HG03060 (cell line): ENCODE measurements around the gene SLC2A6.

ENCODE experiments used
- ATAC-seq: cut with Tn5 transposase; IDR thresholded peaks from one replicate; pipeline ENCODE4 v1.9.1; 2021; ENCODE audit warnings: low read depth, moderate number of reproducible peaks; ENCODE audit not compliant: unreplicated experiment

Gene SLC2A6, protein sequence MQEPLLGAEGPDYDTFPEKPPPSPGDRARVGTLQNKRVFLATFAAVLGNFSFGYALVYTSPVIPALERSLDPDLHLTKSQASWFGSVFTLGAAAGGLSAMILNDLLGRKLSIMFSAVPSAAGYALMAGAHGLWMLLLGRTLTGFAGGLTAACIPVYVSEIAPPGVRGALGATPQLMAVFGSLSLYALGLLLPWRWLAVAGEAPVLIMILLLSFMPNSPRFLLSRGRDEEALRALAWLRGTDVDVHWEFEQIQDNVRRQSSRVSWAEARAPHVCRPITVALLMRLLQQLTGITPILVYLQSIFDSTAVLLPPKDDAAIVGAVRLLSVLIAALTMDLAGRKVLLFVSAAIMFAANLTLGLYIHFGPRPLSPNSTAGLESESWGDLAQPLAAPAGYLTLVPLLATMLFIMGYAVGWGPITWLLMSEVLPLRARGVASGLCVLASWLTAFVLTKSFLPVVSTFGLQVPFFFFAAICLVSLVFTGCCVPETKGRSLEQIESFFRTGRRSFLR

DNA sequence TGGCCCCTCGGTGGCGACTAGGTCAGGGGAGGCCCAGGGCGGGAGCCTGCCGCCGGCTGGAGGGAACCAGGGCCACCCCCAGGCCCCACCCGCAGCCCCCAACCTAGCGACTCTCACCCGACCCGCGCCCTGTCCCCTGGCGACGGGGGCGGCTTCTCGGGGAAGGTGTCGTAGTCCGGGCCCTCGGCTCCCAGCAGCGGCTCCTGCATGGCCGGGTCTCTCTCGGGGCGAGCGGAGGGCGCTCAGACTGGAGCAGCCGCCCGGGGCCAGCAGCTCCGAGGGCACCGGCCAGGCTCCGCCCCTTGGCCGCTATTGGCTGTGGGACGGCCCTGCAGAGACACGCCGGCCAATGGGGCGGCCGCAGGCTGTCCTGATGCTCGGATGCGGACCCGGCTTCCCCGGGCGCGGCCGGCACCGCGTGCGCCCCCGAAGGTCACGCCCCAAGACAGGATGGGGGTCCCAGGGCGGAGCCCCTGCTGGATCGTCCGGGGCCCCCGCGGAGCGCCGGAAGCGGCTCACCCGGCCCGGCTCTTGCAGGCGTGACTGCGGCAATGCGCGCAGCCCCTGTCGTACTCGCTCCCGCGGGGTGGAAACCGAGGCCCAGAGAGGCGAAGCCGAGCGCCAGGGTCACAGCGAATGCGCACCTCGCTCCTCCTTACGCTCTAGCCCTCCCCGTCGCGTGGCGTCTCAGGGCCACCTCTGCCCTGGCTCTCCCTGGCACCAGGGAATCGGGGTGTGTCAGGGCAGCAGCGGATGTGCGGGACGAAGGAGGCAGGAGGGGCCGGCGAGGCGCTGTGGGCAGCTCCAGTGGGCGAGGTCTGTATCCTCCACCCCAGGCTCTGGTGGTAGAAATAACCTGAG, at the start of gene SLC2A6:
SLC2A6 (minus strand) TSS at position 249 of the 861 bp plus-strand sequence; CDS start at position 209, 40 bp downstream.
- ATAC-seq: peak; percentile 48

DNA sequence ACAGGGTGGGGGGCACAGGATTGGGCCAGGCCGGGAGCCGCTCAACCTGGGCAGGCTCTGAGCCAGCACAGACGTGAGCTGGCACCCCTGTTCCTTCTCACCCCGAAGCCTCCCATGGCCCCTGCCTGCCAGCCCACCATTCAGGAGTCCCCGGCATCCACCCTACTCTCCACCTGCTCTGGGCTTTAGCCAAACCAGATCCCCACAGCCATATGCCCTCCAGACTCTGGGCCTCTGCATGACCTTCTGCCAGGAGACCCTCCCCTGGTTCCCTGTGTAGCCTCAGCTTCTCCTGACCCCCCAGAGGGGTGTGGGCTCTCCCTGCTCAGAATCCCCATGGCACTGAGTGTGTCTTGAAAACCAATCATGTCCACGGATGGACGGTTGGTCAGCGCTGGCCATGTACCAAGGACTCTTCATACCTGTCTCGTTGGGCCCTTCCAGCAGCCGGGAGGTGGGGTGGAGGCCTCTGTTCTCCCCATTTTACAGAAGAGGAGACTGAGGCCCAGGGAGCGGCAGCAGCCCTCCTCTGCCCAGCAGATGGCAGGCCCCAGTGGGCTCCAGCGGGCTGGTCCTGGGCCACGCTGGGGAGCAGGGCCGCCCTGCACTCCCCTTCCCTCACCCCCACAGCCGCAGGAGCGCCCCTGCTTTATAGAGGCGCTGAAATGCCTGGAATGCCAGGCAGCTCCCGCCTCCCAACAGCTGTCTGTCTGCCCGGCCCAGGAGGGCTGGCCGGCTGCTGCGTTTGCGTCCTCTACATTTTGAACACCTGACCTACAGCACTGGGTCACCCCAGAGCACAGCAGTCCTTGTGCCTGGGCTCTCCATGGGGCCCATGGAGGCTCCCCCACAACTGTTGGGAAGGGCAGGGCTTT, 49.3 kb upstream of the SLC2A6 start:
- no peak for ATAC-seq

DNA sequence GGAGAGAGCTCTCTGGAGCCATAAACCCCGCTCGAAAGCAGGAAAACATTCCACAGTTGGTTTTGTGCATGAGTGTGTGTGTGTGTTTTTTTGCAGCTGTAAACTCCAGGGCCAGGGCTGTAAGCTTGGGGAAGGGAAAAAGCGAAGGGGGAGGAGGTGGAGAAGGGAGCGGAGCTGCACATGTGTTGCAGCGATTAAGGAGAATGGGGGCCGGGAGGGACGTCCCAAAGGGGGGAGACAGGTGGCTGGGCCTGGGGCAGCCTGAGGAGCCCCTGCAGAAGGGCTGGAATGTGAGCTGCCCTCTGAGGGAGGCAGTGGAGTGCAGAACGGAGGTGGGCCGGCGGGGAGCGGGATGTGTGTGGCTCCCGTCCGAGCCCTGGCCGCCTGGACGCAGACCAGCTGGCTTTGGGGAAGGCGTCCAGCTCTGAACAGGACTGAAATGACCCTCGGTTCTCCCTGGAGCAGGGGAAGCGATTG, 48.6 kb upstream of the SLC2A6 start:
- ATAC-seq: no peak

DNA sequence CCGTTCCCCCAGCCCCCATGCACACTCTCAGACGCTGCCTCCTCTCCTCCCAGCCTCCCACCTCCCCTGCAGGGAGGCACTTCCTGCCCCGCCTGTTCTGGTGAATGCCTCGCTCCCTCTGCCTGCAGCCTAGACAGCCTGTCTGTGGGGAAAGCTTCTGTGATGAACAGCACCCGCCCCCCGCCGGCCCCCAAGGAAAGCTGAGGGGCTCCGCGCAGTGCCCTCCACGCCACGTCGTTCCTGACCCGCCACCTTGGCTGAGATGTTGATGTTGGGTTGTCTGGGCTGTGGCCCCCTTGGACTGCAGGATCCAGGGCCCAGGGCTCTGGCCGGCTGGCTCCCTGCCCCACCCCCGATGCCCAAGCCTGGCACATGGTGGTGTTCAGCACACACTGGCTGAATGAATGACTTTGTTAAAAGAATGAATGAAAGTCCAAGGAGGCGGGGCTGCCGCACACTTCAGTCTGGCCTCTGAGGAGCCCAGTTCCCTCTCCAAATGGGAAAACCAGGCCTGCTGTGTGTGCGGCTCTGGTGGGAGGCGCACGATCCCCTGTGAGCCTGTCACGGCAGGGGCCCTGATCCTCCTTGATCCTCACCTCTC, 47.9 kb upstream of the SLC2A6 start:
- no peak for ATAC-seq

DNA sequence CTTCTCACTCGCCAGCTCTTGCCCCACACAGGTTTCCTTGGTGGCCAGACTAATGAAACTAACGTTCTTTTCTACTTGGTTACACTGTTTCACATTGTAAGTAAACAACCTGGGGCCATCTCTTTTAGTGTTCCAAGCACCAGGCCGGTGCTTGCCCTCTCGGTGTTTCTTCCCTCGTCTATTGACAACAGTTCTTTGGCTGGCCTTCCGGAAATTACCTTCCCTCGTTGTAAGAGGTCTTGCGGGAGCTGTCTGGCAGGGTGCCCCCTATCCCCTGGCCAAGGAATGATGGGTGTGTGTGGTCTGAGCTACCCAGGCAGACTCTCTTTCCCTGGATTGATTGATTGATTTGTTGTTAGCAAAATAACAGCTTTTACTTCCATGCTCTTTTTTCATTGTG, 46.8 kb upstream of the SLC2A6 start:
- ATAC-seq: no peak

DNA sequence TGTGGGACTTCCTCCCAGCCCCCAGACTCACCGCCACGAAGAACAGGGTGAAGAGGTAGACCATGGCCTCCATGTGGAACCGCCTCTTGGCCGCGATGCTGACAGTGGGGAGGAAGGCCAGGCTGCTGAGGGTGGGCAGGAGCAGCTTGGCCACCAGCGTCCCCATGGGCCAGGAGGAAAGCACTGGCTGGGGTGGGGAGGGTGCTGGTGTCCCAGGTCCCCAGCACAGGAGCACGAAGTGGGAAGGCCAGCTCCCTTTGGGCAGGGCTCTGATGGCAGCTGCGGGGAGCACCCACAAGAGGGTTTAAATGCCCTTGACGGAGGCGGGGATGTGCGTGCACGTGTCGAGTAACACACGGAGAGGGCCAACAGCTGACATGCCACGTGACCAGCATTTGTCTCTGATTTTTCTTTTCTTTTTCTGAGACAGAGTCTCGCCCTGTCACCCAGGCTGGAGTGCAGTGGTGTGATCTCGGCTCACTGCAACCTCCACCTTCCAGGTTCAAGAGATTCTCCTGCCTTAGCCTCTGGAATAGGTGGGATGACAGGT, 45.9 kb upstream of the SLC2A6 start, which contains the start of gene MYMK:
MYMK (minus strand) TSS at position 281 of the 550 bp plus-strand sequence; CDS start at position 166, 115 bp downstream.
- ATAC-seq: no peak

DNA sequence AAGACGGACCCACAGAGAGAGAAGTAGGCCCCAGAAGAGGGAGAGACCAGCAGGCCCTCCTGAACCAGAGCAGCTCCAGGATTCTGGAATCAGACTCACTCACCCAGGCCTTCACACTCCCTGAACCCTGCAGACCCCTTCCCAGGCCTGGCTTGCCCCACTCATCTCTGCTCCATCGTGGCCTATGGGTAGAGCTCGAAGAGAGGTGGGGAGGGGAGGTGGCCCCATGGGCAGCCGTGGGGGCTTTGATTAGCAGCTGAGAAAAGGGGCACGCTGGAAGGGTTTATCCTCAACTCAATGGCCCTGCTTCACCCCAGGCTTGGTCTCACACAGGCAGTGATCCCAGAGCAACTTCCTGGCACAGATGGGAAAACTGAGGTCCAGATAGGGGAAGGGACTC, 45.2 kb upstream of the SLC2A6 start:
- no peak for ATAC-seq

DNA sequence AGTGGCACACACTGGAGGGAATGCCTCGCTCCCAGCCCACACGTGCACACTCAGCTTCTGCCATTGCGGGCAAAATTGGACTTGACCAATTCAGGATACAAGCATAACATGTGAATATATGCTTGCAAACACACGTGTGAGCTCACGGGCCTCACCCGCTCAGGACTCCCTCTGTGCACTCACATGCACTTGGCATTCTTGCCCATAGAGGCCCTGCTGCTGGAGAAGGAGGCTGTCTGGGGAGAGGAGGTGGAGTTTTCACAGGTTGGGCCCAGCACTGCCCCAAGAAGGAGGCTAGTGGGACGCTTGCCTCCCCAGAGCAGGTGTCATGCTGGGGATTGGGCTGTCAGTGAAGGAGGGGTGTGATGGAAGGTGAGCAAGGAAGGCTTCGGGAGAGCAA, 44.2 kb upstream of the SLC2A6 start:
- no peak for ATAC-seq

DNA sequence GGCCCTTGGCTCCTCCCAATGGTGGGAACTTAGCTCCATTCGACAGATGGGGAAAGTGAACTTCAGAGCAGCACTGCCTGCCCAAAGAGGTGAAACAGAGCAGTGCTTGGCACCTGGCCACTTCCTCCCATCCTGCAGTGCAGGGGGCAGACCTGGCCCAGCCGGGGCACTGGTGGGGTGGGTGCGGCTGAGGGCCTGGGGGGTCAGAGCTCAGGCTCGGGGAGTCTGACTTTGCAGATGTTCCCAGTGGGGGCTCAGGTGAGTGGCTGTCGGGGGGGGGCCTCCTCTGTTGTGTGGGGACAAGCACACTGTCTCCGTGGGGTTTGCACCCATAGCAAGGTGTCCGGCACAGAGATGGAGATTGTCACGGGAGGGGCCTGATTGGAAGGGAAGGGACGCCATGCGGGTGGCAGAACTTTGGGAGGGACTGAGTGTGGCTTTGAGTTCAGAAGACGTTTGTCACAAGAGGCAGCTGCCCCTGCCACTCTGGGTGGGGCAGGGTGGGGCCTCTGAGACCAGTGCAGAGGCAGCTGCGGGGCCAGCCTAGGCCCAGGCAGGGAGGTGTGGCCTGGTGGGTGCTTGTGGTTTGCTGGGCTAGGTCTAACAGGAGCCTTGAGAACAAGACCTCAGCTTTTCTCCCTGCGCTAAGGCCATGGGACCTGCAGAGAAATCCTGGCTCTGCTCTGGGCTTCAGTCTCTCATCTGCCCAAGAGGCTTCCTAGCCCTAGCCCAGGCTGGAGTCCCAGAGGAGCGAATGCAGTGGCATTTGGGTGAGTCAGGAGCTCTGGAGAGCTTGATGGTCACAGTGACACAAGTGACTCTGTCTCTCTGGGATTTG, 43.4 kb upstream of the SLC2A6 start:
- ATAC-seq: no peak

DNA sequence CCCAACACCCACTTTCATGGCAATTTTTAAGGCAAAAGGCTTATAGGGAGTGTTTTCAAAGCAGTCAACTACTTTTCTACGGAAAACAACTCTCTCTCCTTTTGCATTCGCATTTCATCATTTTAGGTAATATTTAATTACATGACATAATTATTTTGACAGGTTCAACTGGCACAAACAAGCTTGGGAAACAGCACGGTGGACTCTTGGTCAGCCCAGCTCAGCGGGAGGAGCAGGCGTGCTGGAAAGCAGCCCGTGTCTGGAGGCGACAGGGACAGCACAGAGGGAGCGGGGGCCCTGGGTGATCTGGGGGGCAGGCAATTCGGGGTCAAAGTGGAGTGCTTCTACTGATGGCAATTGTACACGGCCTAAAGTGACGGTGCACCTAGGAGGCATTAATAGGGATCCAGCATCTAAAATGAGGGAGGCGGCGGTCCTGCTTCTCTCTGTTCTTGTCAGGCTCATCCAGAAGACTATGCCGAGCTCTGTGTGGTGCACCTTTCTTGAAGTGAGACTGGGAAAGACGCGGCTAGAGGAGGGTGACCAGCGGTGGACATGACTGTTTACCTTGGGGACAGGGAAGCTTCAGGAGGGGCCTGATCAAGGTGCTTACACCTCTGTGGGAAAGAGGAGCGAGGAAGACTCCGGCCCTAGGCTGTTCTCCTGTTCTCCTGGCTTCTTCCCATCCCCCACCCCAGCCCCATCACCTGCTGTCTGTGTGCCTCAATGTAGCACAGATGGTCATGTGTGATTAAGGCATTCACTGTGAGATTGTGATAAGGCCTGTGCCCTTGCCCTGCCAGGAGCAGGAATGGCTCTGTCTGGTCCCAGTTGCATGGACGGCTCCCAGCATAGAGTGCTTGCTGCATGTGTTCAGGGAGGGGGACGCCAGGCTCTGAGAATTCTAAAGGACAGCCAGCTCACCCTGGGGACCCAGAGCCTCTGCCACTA, 42.5 kb upstream of the SLC2A6 start:
- no peak for ATAC-seq

DNA sequence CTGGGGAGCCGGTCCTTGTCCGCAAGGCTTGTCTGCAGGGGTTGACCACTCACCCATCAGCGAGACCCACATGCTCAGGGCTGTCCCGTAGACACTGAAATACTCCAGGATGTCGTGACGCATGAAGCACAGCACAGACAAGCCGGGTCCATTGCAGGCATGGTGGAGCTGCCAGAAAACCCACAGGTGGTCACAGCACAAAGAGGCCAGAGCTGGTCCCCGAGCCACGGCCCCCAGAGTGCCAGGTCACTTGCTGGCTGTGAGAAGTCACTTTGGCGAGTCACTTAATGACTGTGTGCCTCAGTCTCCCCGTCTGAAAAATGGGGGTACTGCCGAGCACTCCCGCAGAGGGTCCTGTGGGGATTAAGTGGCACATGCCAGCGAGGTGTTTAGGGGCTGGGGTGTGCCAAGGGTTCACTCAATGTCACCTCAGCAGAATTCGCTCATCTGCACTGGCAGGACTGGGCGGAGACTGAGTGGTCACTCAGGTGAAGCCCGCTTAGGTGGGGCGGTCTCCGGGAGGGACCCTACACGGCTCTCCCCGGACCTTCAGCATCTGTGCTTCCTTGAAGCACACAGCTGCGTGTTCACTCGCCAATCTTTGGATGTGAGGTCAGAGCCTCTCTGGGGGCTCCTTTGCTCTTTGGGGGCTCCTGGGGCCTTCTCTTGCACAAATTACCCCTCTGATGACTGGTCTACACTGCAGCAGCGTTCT, 41.4 kb upstream of the SLC2A6 start:
- ATAC-seq: no peak

DNA sequence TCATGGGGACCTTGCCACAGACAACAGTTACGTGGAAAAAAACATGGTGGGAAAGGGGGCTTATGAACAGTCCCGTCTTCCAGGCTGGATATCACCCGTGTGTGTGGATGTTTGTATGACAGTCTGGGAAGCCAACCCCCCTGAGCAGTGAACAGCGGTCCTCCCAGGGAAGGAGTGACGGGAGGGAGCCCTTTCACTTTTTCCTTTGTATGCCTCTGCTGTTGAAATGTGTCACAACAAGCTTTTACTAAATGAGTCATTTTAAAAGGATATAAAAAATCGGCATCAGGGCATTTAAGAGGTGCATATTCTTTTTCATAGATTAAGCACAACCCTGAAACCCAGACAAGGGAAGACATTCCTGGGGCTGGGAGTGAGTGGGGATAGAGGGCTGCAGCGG, 40.8 kb upstream of the SLC2A6 start:
- ATAC-seq: no peak

DNA sequence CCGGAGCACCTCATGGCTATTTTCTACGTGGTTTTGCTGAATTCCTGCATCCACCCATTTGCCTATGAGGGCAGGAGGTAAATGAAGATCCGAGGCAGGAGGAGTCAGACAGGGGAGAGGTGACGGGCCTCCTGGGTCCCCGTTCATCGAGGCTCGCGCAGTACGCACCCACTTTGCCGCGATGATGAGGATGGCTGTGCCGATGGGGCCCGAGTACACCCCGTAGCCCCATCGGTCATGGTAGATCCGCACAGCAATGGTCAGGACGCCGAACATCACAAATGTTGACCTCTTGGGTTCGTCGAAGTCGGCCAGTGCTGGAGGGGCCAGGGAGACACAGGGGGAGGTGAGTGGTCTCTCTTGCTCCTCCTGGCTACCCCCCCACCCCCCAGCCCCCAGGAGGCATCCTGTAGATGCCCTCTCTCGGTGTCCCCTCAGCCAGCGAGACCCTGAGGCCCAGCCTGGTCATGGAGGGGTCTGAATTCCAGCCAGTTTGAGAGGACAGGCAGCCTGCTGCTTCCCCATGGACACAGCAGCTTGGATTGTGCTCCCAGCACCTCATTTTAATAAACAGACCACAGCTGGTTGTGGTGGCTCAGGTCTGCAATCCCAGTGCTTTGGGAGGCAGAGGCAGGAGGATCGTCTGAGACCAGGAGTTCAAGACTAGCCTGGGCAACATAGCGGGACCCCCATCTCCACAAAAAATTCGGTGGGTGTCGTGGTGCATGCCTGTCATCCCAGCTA, 40.0 kb upstream of the SLC2A6 start:
- no peak for ATAC-seq

DNA sequence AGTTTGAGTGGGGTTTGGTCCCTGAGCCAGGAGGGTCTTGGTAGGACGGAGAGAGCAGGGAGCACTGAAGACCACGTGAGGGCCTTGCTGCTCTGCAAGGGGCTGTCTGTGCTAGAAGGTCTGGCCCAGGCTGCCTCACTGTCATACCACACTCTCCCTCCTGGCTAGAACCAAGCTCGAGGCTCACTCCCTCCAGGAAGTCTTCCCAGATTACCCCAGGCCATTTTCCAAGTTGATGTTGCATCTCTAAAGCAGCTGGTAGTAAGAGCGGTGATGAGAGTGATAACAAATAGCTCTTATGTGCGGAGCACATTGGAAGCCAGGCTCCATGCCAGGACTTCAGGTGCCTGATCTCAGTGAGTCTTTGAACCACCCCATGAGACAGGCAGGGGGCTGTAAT, 39.3 kb upstream of the SLC2A6 start:
- ATAC-seq: no peak

DNA sequence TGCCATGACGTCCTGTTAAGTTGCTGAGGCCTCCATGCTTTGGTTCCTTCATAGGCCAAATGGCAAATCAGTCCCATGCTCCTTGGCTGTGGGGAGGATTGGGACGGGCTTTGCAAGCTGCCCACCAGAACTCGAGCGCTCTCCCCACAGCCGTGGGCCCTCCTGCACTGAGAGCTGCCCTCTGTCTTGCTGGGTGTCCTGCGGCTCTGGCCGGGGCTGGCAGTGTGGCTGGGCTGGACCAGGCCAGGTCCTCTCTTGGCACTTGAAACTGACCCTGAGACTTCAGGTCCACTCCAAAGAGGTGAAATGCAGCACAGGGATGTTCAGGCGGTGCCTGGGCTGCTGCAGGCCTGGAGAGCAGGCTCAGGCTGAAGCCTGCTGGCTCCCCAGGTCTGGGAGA, 38.8 kb upstream of the SLC2A6 start:
- ATAC-seq: no peak

DNA sequence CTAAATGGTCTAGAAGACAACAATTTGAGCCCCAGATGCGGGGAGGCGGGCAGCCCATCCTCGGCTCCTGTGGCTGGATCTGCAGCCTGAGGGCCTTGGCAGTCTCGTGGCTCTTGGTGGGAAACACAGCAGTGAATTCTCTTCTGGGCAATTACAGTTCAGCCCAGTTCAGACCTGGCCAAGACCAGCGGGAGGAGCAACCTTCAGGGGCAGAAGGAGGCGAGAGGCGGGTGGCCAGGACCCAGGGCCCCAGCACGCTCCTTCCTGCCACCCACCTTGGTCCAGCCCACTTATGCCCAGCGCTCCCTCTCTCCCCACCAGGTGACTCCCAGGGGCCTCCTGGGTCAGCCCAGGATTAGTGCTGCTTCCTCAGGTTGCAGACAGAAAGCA, 38.1 kb upstream of the SLC2A6 start:
- ATAC-seq: no peak
